NCI-H187 treated with DMSO at 0.1 percent for 48 hours (cell line): ENCODE measurements around the gene STX3.
"Not testable (repeated sequence)": the region's sequence is repeated elsewhere in the genome, so short reads cannot be mapped to it uniquely, and the experiment has no call there.

Source experiments
- DNase-seq: peaks from one replicate; lab custom pipeline; 2025; lab: John Stamatoyannopoulos, UW

The STX3 gene

DNA sequence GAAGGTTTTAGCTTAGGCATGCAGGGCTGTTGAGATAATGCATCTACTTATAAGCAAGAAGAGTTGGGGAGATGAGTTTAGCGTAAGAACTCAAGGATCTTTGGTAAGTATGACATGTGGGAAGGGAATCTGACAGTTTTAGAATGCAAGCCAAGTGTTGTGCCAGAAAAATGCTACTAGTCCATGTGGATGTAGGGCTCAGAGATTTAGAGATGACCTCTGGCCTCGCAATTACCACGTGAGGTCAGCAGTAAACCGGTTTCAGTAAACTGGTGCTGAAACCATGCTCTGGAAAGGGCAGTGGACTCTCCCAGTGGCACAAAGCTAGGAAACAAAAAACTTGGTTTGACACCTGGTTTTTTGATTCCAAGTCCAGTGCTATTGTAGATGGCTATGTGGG, 36.5 kb downstream of the STX3 start:
- DNase-seq, result no peak

- DNase-seq, result no peak
These were observed 37.3 kb downstream of the STX3 start for GRCh38 chr11:59792507-59792906.

GRCh38 chr11:59794417-59794816, 39.2 kb downstream of the STX3 start:
- no peak for DNase-seq

- DNase-seq, result no peak
These were observed 45.3 kb downstream of the STX3 start for GRCh38 chr11:59800390-59801025.

DNA sequence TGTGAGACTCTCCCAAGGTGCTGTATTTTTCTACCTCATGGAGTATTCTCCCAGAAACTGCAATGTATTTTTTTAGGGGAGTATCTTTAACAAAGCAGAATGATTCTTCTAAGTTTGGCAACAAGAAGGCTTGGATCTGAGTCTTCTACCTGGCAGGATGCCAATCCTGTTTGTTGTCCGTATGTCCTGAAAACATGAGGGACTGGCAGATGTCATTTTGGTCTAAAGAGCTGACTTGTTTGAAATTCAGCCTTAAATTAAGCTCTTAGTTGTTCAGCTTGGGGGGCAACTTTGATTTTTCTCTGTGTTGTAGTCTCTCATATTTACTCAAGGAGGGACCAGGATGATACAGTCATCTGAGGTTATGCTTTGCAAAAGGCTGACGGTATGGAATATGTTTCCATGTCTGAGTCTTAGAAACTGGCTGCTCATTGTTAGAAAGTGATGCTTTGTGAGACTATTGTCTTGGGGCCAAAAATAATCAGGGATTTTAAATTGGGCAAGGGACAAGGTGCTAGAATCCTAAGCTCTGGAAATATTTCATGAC, 46.1 kb downstream of the STX3 start:
- no peak for DNase-seq

GRCh38 chr11:59801981-59802638, 46.9 kb downstream of the STX3 start:
- no peak for DNase-seq

- DNase-seq, result no peak
These were observed 47.5 kb downstream of the STX3 start for GRCh38 chr11:59802639-59803176.

- DNase-seq, result no peak
These were observed 48.9 kb downstream of the STX3 start for GRCh38 chr11:59804061-59804460.

- no peak for DNase-seq
These were observed 52.0 kb downstream of the STX3 start for GRCh38 chr11:59807047-59807610.

DNA sequence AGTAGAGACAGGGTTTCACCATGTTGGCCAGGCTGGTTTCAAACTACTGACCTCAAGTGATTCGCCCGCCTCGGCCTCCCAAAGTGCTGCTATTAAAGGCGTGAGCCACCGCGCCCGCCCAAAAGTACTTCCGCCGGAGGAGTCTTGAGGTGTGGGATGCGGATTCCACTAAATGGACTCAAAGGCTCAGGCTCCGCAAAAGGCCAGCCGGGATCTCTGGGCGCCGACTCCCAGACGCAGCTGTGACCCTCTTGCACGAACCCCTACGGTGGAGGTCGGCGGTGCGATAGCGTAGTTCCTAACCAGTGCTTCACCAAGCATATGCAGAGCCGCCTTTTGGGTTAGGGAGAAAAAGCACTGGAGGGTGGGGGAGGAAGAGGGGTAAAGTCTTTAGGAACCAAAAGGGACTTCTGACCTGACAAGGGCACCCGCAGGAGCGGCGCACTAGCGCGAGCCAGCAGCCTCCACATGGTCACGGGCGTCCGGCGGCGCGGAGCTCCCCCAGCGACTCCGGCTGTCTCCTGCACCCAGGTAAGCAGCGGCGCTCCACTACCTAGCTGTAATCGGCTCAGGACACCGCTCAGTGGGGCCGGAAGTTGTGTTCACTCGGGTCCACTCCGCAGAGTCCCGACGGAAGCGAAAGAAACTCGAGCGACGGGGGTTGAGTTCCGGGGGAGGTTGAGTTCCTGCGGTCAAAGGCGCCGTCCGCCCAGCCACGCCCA, 55.2 kb downstream of the STX3 start, which contains the start of gene MRPL16:
MRPL16 (minus strand) TSS at position 590 of the 722 bp plus-strand sequence; CDS start at position 470, 120 bp downstream.
- DNase-seq, result peak; percentile 27

GRCh38 chr11:59810911-59811259, 55.7 kb downstream of the STX3 start:
- DNase-seq, result no peak

DNA sequence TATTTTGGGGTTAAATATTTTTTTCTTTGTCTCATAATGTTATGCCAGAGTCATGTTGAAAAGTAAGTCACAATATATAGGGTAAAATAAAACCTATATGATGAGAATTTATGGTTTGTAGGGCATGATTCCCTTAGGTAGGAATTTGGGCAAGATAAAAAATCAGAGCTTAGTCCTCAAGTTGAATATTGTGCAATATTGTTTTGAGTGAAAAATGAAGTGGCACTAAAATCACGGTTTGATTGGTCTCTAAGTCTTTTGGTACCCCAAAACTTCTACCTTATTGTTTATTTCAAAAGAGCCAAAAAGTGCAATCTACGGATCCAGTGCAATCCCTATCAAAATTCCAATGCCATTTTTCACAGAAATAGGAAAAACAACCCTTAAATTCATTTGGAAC, 57.0 kb downstream of the STX3 start:
- DNase-seq, result no peak

DNA sequence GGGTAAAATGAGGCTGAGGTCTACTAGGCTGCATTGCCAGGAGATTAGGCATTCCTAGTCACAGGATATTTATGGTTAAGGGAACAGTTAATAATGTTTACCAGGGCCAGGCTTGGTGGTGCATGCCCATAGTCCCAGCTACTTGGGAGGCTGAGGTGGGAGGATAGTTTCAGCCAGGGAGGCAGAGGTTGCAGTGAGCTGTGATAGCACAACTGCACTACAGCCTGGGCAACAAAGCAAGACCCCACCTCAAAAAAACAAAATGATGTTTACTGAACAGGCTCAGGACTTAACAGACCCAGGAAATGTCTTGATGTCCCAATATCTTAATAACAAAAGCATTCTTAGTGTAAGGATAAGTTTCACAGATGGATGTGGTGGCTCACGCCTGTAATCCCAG, 58.2 kb downstream of the STX3 start:
- no peak for DNase-seq

DNA sequence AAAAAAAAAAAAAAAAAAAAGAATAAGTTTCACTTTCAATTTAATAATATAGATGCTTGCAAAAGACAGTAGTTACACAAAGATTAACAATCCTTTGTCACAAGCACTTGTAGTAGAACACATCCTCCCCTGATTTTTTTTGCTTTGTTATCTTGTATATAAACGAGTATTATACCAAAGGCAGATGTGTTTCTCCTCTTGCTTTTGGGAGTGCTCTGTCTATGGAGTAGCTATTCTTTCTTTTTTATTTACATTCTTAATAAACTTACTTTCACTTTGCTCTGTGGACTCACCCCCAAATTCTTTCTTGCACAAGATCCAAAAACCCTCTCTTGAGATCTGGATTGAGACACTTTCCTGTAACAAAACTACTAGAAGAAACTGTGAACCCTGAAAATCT, 58.8 kb downstream of the STX3 start:
- DNase-seq, result no peak

DNA sequence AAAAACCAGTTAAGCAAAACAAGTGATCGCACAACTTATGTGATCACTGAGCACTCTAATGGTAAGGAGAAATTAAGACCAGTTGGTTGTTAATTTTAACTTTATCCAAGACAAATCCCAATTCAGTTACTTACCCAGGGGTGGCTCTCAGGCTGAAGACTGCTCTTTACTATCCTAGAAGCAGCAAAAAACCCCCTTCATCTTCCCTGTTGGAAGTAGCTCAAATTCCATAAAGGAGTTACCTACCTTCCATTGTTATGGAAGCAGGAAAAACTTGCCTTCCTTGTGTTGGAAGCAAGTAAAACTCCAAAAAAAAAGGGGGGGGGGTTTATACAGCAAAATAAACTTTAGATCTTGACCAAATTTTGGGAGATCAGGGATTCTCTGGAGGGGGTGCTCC, 60.6 kb downstream of the STX3 start:
- DNase-seq, result no peak

- DNase-seq, result not testable (repeated sequence)
These were observed 61.3 kb downstream of the STX3 start for GRCh38 chr11:59816434-59816833.

DNA sequence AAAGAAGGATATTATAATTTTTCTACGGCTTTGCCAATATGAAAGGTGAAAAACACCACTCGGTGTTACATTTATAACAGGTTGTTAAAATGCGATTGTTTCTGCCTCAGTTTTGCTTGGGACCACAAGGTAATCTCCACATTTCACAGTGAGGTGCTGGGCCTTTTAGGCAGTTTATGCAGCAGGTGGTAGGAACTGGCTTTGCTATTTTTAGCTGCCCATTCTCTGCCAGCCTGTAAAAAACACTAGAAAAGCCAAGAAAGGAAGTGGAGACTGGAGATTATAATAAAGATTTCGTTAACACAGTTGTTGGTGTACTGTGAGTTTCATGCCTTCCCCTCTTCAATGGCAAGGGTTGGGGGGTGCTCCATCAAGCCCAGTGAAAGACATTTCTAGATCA, 63.4 kb downstream of the STX3 start:
- DNase-seq, result no peak

- no peak for DNase-seq
These were observed 67.9 kb downstream of the STX3 start for GRCh38 chr11:59822989-59823566.

DNA sequence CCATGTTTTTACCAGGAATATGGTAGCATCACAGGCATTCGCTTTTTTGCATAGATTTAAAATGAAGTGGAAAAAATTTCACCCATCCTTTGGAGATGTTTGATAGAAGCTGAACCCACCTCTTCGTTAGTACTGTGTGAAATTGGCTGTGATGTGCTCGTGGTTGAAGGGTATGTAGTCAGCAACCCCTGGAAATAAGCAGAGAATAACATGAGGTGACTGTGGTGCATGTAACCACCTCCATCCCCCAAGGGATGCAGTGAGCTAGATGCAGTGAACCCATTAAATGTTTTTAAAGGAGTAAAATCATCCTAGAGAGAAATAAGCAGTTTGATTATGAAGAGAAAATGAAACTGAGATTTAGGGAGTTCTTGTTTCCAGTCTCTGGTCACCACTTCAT, 74.2 kb downstream of the STX3 start:
- DNase-seq, result no peak

DNA sequence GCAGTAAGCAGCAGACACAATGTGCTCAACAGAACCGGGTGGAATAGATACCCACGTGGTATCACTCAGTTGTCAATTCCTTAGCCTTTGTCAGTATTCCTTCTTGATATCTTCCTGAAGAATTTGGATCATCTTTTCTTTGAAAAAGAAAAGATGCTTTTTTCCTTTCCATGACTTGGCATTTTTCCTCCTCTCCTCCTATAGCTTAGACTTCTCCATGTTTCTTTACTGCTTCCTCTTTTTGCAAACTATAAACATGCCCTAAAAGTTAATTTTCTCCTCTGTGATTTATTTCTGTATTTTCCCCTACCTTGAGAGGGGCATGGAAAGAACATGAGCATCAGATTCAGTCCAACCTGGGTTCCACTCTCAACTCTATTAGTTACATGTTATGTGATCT, 78.4 kb downstream of the STX3 start:
- DNase-seq, result no peak

- DNase-seq, result no peak
These were observed 84.4 kb downstream of the STX3 start for GRCh38 chr11:59839615-59840014.

GRCh38 chr11:59841514-59841913, 86.3 kb downstream of the STX3 start:
- DNase-seq, result no peak
